ENCODE results near the gene FHOD1. TPM values are rescaled to one million over a fixed set of nuclear protein-coding genes. Genes with fewer than 3 reads are reported as not detected.

FHOD1 gene
- total and polyA plus RNA-seq, 2 of the 13 experiments (the other 11 are each of a cell fraction or from before 2014, with no cell fraction given): 20.0 to 20.8 TPM

DNA sequence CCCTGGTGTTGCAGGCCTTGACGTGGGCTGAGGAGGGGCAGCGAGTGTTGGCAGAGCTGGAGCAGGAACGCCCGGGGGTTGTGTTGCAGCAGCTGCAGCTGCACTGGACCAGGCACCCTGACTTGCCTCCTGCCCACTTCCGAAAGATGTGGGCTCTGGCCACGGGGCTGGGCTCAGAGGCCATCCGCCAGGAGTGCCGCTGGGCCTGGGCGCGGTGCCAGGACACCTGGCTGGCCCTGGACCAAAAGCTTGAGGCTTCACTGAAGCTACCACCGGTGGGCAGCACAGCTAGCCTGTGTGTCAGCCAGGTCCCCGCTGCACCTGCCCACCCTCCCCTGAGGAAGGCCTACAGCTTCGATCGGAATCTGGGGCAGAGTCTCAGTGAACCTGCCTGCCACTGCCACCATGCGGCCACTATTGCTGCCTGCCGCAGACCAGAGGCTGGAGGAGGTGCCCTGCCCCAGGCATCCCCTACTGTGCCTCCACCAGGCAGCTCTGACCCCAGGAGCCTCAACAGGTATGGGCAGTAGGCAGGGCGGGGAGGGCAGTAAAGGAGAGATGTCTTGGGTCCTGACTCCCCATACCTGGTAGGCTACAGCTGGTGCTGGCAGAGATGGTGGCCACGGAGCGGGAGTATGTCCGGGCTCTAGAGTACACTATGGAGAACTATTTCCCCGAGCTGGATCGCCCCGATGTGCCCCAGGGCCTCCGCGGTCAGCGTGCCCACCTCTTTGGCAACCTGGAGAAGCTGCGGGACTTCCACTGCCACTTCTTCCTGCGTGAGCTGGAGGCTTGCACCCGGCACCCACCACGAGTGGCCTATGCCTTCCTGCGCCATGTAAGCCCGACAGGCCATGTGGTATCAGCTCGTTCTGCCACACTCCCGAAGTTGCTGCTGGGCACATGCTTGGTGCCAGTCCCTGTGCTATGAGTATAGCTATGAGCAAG is 37.7 kb upstream of the FHOD1 start (continued):
- no peak for TF ChIP-seq REST (IDR thresholded peaks at IDR 0.05; ENCODE audit: borderline replicate concordance in 1 of 2, low read depth in 1 of 2, low read length in 2 of 2)
- TF ChIP-seq ZNF879 (CRISPR knock-in tag; IDR thresholded peaks at IDR 0.05): no peak
- TF ChIP-seq SATB2 (CRISPR knock-in tag; IDR thresholded peaks at IDR 0.05): no peak
- TF ChIP-seq MAFK (conservative IDR thresholded peaks at IDR 0.05 in 1 of 2, IDR thresholded peaks at IDR 0.05 in 1 of 2; ENCODE audit: low read length in 2 of 2): no peak
- TF ChIP-seq PLSCR1 (CRISPR knock-in tag; IDR thresholded peaks at IDR 0.05; ENCODE audit: borderline replicate concordance): no peak
- no peak for TF ChIP-seq ARHGAP35 (CRISPR knock-in tag; IDR thresholded peaks at IDR 0.05; ENCODE audit: borderline replicate concordance)
- TF ChIP-seq ZNF547 (CRISPR knock-in tag; IDR thresholded peaks at IDR 0.05): no peak; the same call in 1 of the 2 replicates
- TF ChIP-seq, protein P1, sequence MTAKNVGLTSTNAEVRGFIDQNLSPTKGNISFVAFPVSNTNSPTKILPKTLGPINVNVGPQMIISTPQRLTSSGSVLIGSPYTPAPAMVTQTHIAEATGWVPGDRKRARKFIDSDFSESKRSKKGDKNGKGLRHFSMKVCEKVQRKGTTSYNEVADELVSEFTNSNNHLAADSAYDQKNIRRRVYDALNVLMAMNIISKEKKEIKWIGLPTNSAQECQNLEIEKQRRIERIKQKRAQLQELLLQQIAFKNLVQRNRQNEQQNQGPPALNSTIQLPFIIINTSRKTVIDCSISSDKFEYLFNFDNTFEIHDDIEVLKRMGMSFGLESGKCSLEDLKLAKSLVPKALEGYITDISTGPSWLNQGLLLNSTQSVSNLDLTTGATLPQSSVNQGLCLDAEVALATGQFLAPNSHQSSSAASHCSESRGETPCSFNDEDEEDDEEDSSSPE (CRISPR knock-in tag; IDR thresholded peaks at IDR 0.05): no peak
- no peak for TF ChIP-seq MXD4 (CRISPR knock-in tag; IDR thresholded peaks at IDR 0.05)
- TF ChIP-seq TCF12 (IDR thresholded peaks at IDR 0.05): no peak
- TF ChIP-seq TCF12 (CRISPR knock-in tag; IDR thresholded peaks at IDR 0.05): no peak
- no peak for TF ChIP-seq TIGD3 (CRISPR knock-in tag; IDR thresholded peaks at IDR 0.05; ENCODE audit: borderline replicate concordance)
- TF ChIP-seq, protein P2, sequence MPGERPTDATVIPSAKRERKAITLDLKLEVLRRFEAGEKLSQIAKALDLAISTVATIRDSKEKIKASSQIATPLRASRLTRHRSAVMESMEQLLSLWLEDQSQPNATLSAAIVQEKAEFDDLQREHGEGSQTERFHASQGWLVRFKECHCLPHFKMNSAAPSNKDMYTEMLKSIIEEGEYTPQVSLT (CRISPR knock-in tag; IDR thresholded peaks at IDR 0.05; ENCODE audit: borderline replicate concordance, low read depth): no peak
- 0 out of 2 replicates have a peak, but pooled peaks have one; percentile 61 for TF ChIP-seq SALL2 (CRISPR knock-in tag; IDR thresholded peaks at IDR 0.05)
- TF ChIP-seq KAT2B (IDR thresholded peaks at IDR 0.05; ENCODE audit: borderline replicate concordance, low read depth, low read length): no peak
